Esophagus muscularis mucosa (tissue), 4 donors: Measurements from ENCODE around the gene DIPK1B. TPM values are rescaled to one million over a fixed set of nuclear protein-coding genes. Genes with fewer than 3 reads are reported as not detected.
A peak's percentile ranks its signal among the peaks of the same experiment; 100 is the strongest.

Experiments used
- DNase-seq: peaks from one replicate; pipeline ENCODE4 v3.0.0-alpha.2; 2017; ENCODE audit errors: extremely low spot score
- H3K27ac ChIP-seq, 4 donors: fragments of 200-600 bp; sonication (generic); replicated peaks in 1 of 4; 1 replicate in 3 of 4; 2 replicates in 1 of 4; pipeline ENCODE4 v1.5.1; 2016 to 2019; ENCODE audit warnings: mild to moderate bottlenecking in 1 of 4
- H3K27me3 ChIP-seq, 4 donors: fragments of 200-600 bp; sonication (generic); one replicate each; pipeline versions ENCODE4 v1.5.1 to v1.6.0; 2016 to 2019
- H3K36me3 ChIP-seq, 4 donors: fragments of 200-600 bp; sonication (generic); one replicate each; pipeline ENCODE4 v1.5.1; 2016 to 2019
- H3K4me1 ChIP-seq, 4 donors: fragments of 200-600 bp; sonication (generic); one replicate each; pipeline ENCODE4 v1.5.1; 2016 to 2019
- H3K4me3 ChIP-seq, 4 donors: fragments of 200-600 bp; sonication (generic); 1 replicate in 2 of 4; 2 replicates in 2 of 4; pipeline ENCODE4 v1.5.1; 2016 to 2019; ENCODE audit warnings: mild to moderate bottlenecking in 4 of 4, moderate library complexity in 1 of 4
- H3K9me3 ChIP-seq, 4 donors: fragments of 200-600 bp; sonication (generic); 1 replicate in 3 of 4; 2 replicates in 1 of 4; pipeline ENCODE4 v1.5.1; 2016 to 2019
- CTCF ChIP-seq, 3 experiments: fragments of 200-600 bp in 2 of 3; fragments of 450-650 bp in 1 of 3; sonication (generic) in 2 of 3; IDR thresholded peaks; one replicate each; pipeline ENCODE4 v1.5.1; 2017 to 2019; ENCODE audit warnings: antibody characterized with exemption in 3 of 3, mild to moderate bottlenecking in 2 of 3, moderate library complexity in 1 of 3
- EP300 ChIP-seq: sonication (generic); formaldehyde crosslinking; IDR thresholded peaks from one replicate; pipeline ENCODE4 v1.6.1; 2017; ENCODE audit warnings: antibody characterized with exemption
- POLR2A ChIP-seq: fragments of 450-650 bp; IDR thresholded peaks from one replicate; pipeline ENCODE4 v1.6.1; 2017; ENCODE audit warnings: antibody characterized with exemption, moderate library complexity, mild to moderate bottlenecking, low read depth
- POLR2AphosphoS5 ChIP-seq, 2 donors: sonication (generic); formaldehyde crosslinking; IDR thresholded peaks; one replicate each; pipeline ENCODE4 v1.6.1; 2017; ENCODE audit warnings: antibody characterized with exemption in 2 of 2
- WGBS: methylation state at CpG from one replicate; pipeline ENCODE4 v1.1.5; 2018; 5-methylcytosine and 5-hydroxymethylcytosine counted together
- intact Hi-C: fragments of 100-400 bp; cut with DNase I; formaldehyde crosslinking; loops from one replicate; pipeline ENCODE4 v1.15.1; 2023
- total RNA-seq, 4 donors: library from RNA; depleted of rRNA; stranded (reverse); fragments of >200 nt; gene quantifications; one replicate each; pipeline versions ENCODE4 v1.1.0 to v1.2.1, GENCODE V29; 2016

DIPK1B gene
- total RNA-seq, 4 donors from 2014 or later = 6.6 to 27.8 (median 21.5) TPM

- TF ChIP-seq EP300 (no peak), CTCF (IDR thresholded peaks at IDR 0.05) (no peak), POLR2A (no peak), POLR2AphosphoS5 (IDR thresholded peaks at IDR 0.05) (no peak)
- H3K9me3 ChIP-seq = no peaks in the 10 kb centered on the region
- peaks cover 42 to 47% (median 44%) of the 10 kb centered on the region in 4 donors for H3K4me1 ChIP-seq
- intact Hi-C loops = loop anchor here (10.0 kb wide), 1 partner anchor 208 kb away; the partner anchor contains the start of gene SEC16A
- 86% methylated on average over 19 of the region's 46 CpGs for WGBS
- H3K4me3 ChIP-seq = no peak overlapping the region
- no peaks in the 10 kb centered on the region for H3K36me3 ChIP-seq
- H3K27ac ChIP-seq = no peak overlapping the region
- H3K27me3 ChIP-seq = peaks cover 0 to 13% (median 0%) of the 10 kb centered on the region in 4 donors
- no peak for DNase-seq
These were observed 19.9 kb upstream of the DIPK1B start for GRCh38 chr9:136692185-136693134.

- 80% methylated on average over 14 of the region's 14 CpGs for WGBS
- Histone ChIP-seq H3K36me3 (no peaks in the 10 kb centered on the region), H3K27ac (no peak overlapping the region), H3K4me3 (no peak overlapping the region), H3K27me3 (peaks cover 0 to 19% (median 0%) of the 10 kb centered on the region in 4 donors), H3K9me3 (no peaks in the 10 kb centered on the region), H3K4me1 (peaks cover 35 to 41% (median 38%) of the 10 kb centered on the region in 4 donors)
- DNase-seq = no peak
- intact Hi-C loops = loop anchor here (10.0 kb wide), 1 partner anchor 208 kb away; the partner anchor contains the start of gene SEC16A
- TF ChIP-seq EP300 (no peak), POLR2A (no peak), CTCF (IDR thresholded peaks at IDR 0.05) (no peak)
These were observed 19.3 kb upstream of the DIPK1B start for GRCh38 chr9:136693135-136693489.

- H3K9me3 ChIP-seq = no peaks in the 10 kb centered on the region
- no peak overlapping the region for H3K4me3 ChIP-seq
- no peak overlapping the region for H3K27ac ChIP-seq
- WGBS = 71% methylated on average over 15 of the region's 15 CpGs
- intact Hi-C loops = loop anchor here (10.0 kb wide), 1 partner anchor 209 kb away; the partner anchor contains the start of gene SEC16A
- no peaks in the 10 kb centered on the region for H3K36me3 ChIP-seq
- H3K4me1 ChIP-seq = peaks cover 30 to 37% (median 35%) of the 10 kb centered on the region in 4 donors
- DNase-seq = no peak
- TF ChIP-seq EP300 (no peak), CTCF (IDR thresholded peaks at IDR 0.05) (no peak), POLR2AphosphoS5 (IDR thresholded peaks at IDR 0.05) (no peak), POLR2A (no peak)
- peaks cover 0 to 19% (median 0%) of the 10 kb centered on the region in 4 donors for H3K27me3 ChIP-seq
These were observed 18.7 kb upstream of the DIPK1B start for GRCh38 chr9:136693490-136694162.

- H3K4me1 ChIP-seq = peaks cover 27 to 35% (median 29%) of the 10 kb centered on the region in 4 donors
- H3K27ac ChIP-seq = no peak overlapping the region
- H3K9me3 ChIP-seq = no peaks in the 10 kb centered on the region
- H3K27me3 ChIP-seq = peaks cover 0 to 20% (median 0%) of the 10 kb centered on the region in 4 donors
- intact Hi-C loops = loop anchor here (10.0 kb wide), 1 partner anchor 210 kb away; the partner anchor contains the start of gene SEC16A
- no peak for DNase-seq
- TF ChIP-seq CTCF (IDR thresholded peaks at IDR 0.05) (peak; percentile 59 to 80 (median 60)), POLR2AphosphoS5 (IDR thresholded peaks at IDR 0.05) (no peak), EP300 (no peak), POLR2A (no peak)
- H3K36me3 ChIP-seq = no peaks in the 10 kb centered on the region
- WGBS = 39% methylated on average over 23 of the region's 32 CpGs
- H3K4me3 ChIP-seq = no peak overlapping the region
These were observed 18.1 kb upstream of the DIPK1B start for GRCh38 chr9:136694163-136694871.
